ENCODE results near the gene EXPH5.
A peak's percentile ranks its signal among the peaks of the same experiment; 100 is the strongest.

Gene EXPH5

GRCh38 chr11:108559904-108560303 is 33.7 kb downstream of the EXPH5 start:
- DNase-seq (ENCODE audit: low spot score), result no peak

GRCh38 chr11:108559340-108559739 is 34.2 kb downstream of the EXPH5 start:
- DNase-seq (ENCODE audit: low spot score), result no peak

- no peak for DNase-seq (ENCODE audit: low spot score)
Observed at GRCh38 chr11:108558222-108558621, 35.3 kb downstream of the EXPH5 start.

- DNase-seq (ENCODE audit: low spot score), result no peak
Observed at GRCh38 chr11:108556019-108556418, 37.5 kb downstream of the EXPH5 start.

GRCh38 chr11:108551651-108552462 is 41.7 kb downstream of the EXPH5 start:
- DNase-seq (ENCODE audit: low spot score), result no peak

GRCh38 chr11:108549319-108549885 is 44.2 kb downstream of the EXPH5 start:
- no peak for DNase-seq (ENCODE audit: low spot score)

- no peak for DNase-seq (ENCODE audit: low spot score)
Observed at GRCh38 chr11:108545909-108546501, 47.6 kb downstream of the EXPH5 start.

GRCh38 chr11:108543316-108543964 is 50.1 kb downstream of the EXPH5 start:
- no peak for DNase-seq (ENCODE audit: low spot score)

GRCh38 chr11:108541531-108541930 is 52.0 kb downstream of the EXPH5 start:
- DNase-seq (ENCODE audit: low spot score), result no peak

GRCh38 chr11:108538502-108538901 is 55.1 kb downstream of the EXPH5 start:
- no peak for DNase-seq (ENCODE audit: low spot score)

- no peak for DNase-seq (ENCODE audit: low spot score)
Observed at GRCh38 chr11:108538022-108538424, 55.5 kb downstream of the EXPH5 start.

- DNase-seq (ENCODE audit: low spot score), result no peak
Observed at GRCh38 chr11:108536783-108537182, 56.8 kb downstream of the EXPH5 start.

- DNase-seq (ENCODE audit: low spot score), result no peak
Observed at GRCh38 chr11:108535384-108535955, 58.1 kb downstream of the EXPH5 start.

GRCh38 chr11:108534274-108534882 is 59.2 kb downstream of the EXPH5 start:
- DNase-seq (ENCODE audit: low spot score), result no peak

GRCh38 chr11:108530426-108530825 is 63.1 kb downstream of the EXPH5 start:
- peak; percentile 77 for DNase-seq (ENCODE audit: low spot score)

- DNase-seq (ENCODE audit: low spot score), result no peak
Observed at GRCh38 chr11:108527382-108527781, 66.2 kb downstream of the EXPH5 start.

- no peak for DNase-seq (ENCODE audit: low spot score)
Observed at GRCh38 chr11:108525161-108525560, 68.4 kb downstream of the EXPH5 start.

GRCh38 chr11:108524422-108524821 is 69.1 kb downstream of the EXPH5 start:
- DNase-seq (ENCODE audit: low spot score), result no peak

GRCh38 chr11:108522318-108522717 is 71.2 kb downstream of the EXPH5 start:
- DNase-seq (ENCODE audit: low spot score), result no peak

GRCh38 chr11:108518581-108518980 is 75.0 kb downstream of the EXPH5 start:
- DNase-seq (ENCODE audit: low spot score), result no peak

- no peak for DNase-seq (ENCODE audit: low spot score)
Observed at GRCh38 chr11:108516125-108516524, 77.4 kb downstream of the EXPH5 start.

GRCh38 chr11:108512708-108513107 is 80.9 kb downstream of the EXPH5 start:
- DNase-seq (ENCODE audit: low spot score), result no peak
